Cardiac fibroblast (primary cell): ENCODE measurements around the gene GIGYF1.

Source experiments
- DNase-seq, 2 donors: peaks; one replicate each; pipeline versions ENCODE4 v3.0.0 to v3.0.0-alpha.2; 2010; ENCODE audit warnings: low read depth in 2 of 2
- H3K4me3 ChIP-seq, 2 donors: replicated peaks in 1 of 2; 1 replicate in 1 of 2; 2 replicates in 1 of 2; pipeline ENCODE4 v1.5.1; 2011; ENCODE audit warnings: low read depth in 2 of 2, low read length in 2 of 2, mild to moderate bottlenecking in 2 of 2, moderate library complexity in 1 of 2
- CTCF ChIP-seq: IDR thresholded peaks from one replicate; pipeline ENCODE4 v1.5.1; 2011; ENCODE audit warnings: low read depth, mild to moderate bottlenecking, low read length, inconsistent platforms

Gene GIGYF1

GRCh38 chr7:100694098-100694745 lies at the start of gene GIGYF1:
GIGYF1 (minus strand) TSS chr7:100694250; CDS start chr7:100688238, 6,012 bp downstream.
- peak; percentile 52 to 72 for DNase-seq

GRCh38 chr7:100739934-100740333 lies 45.9 kb upstream of the GIGYF1 start:
- no peak for TF ChIP-seq CTCF
- DNase-seq = no peak
- H3K4me3 ChIP-seq = no peak overlapping the region

More at GRCh38 chr7:100694098-100694745, at the start of gene GIGYF1:
- TF ChIP-seq CTCF = no peak
- peak within 1 kb of the TSS; percentile 73 to 74 for H3K4me3 ChIP-seq

GRCh38 chr7:100736671-100737070 lies 42.6 kb upstream of the GIGYF1 start:
- H3K4me3 ChIP-seq = no peak overlapping the region
- DNase-seq = no peak
- no peak for TF ChIP-seq CTCF

- no peak for TF ChIP-seq CTCF
- H3K4me3 ChIP-seq = no peak overlapping the region
- DNase-seq = no peak
These were observed 41.7 kb upstream of the GIGYF1 start for GRCh38 chr7:100735730-100736129.

- no peak overlapping the region for H3K4me3 ChIP-seq
- TF ChIP-seq CTCF = no peak
- DNase-seq = no peak
These were observed 38.0 kb upstream of the GIGYF1 start for GRCh38 chr7:100731937-100732636.

GRCh38 chr7:100730136-100730800 lies 36.2 kb upstream of the GIGYF1 start:
- no peak for DNase-seq
- TF ChIP-seq CTCF = no peak
- H3K4me3 ChIP-seq = no peak overlapping the region
